Measurements from ENCODE around the gene KLK13.

DNA sequence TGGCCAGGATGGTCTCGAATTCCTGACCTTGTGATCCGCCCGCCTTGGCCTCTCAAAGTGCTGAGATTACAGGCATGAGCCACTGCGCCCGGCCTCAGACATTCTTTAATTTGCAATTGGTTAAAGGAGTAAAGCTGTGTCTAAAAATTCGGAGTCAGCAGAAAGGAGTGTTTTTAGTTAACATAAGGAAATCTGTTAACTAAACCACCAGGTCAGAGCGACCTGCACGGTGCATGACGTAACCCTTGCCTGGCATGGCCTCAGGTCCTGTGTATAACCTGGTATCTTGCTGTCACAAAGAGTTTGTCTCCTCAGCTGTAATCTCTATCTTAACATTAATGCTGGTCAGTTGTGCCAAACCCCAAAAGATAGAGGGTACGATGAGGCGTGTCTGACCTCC is 20.6 kb downstream of the KLK13 start:
- TF ChIP-seq, protein P1, sequence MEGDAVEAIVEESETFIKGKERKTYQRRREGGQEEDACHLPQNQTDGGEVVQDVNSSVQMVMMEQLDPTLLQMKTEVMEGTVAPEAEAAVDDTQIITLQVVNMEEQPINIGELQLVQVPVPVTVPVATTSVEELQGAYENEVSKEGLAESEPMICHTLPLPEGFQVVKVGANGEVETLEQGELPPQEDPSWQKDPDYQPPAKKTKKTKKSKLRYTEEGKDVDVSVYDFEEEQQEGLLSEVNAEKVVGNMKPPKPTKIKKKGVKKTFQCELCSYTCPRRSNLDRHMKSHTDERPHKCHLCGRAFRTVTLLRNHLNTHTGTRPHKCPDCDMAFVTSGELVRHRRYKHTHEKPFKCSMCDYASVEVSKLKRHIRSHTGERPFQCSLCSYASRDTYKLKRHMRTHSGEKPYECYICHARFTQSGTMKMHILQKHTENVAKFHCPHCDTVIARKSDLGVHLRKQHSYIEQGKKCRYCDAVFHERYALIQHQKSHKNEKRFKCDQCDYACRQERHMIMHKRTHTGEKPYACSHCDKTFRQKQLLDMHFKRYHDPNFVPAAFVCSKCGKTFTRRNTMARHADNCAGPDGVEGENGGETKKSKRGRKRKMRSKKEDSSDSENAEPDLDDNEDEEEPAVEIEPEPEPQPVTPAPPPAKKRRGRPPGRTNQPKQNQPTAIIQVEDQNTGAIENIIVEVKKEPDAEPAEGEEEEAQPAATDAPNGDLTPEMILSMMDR (IDR thresholded peaks at IDR 0.05), result no peak
- no peak for TF ChIP-seq ZFX (IDR thresholded peaks at IDR 0.05; ENCODE audit: borderline replicate concordance)

Measured in 22Rv1 (cell line).